Spleen (tissue), 7 donors: Measurements from ENCODE around the gene LARP1.

Experiments used
- CTCF ChIP-seq, 11 experiments: fragments of 200-600 bp in 7 of 11; fragments of 450-650 bp in 4 of 11; sonication (generic) in 4 of 11; IDR thresholded peaks in 8 of 11; conservative IDR thresholded peaks in 3 of 11; 1 replicate in 7 of 11; 2 replicates in 4 of 11; pipeline versions ENCODE4 v1.4.0 to v1.8.0; 2016 to 2021; ENCODE audit warnings: antibody characterized with exemption in 11 of 11, inconsistent platforms in 4 of 11, mild to moderate bottlenecking in 1 of 11
- POLR2A ChIP-seq, 3 donors: fragments of 450-650 bp; IDR thresholded peaks; one replicate each; pipeline ENCODE4 v1.5.1; 2017; ENCODE audit warnings: antibody characterized with exemption in 3 of 3, mild to moderate bottlenecking in 1 of 3
- donor health status: DM: no; HTN: no; CAD: no; lungs with moderate emphysema.
- donor health status: DM: no; HTN: no; CAD: no.
- donor health status: DM: no; HTN: no; CAD: no.

GRCh38 chr5:154706416-154706815 lies 48.8 kb upstream of the LARP1 start:
- TF ChIP-seq CTCF (IDR thresholded peaks at IDR 0.05 in 8 of 11, conservative IDR thresholded peaks at IDR 0.05 in 3 of 11) = no peak
- TF ChIP-seq POLR2A (IDR thresholded peaks at IDR 0.05) = no peak
